Common myeloid progenitor, CD34-positive (primary cell): ENCODE data around the gene C16orf96.

Experiments
- CTCF ChIA-PET: fragments of 350-600 bp; sonication (Branson Sonifier 250); formaldehyde crosslinking; loops from one replicate; lab custom pipeline; 2021; ENCODE audit warnings: antibody characterized with exemption; lab: Charles Lee
- POLR2A ChIA-PET: fragments of 350-600 bp; sonication (Branson Sonifier 250); formaldehyde crosslinking; loops from one replicate; lab custom pipeline; 2021; ENCODE audit warnings: antibody characterized with exemption; lab: Charles Lee
- DNase-seq, 3 donors: peaks; one replicate each; pipeline versions ENCODE4 v3.0.0 to v3.0.0-alpha.2; 2013
- H3K27ac ChIP-seq, 2 experiments: 1 replicate in 1 of 2; 2 replicates in 1 of 2; pipeline ENCODE4 v1.7.0; 2013; ENCODE audit warnings: inconsistent platforms in 2 of 2, low read length in 2 of 2, mild to moderate bottlenecking in 2 of 2, low read depth in 1 of 2, moderate library complexity in 1 of 2; ENCODE audit not compliant: severe bottlenecking in 2 of 2, insufficient read depth in 1 of 2, poor library complexity in 1 of 2
- H3K27me3 ChIP-seq, 5 experiments: replicated peaks in 2 of 5; 1 replicate in 3 of 5; 2 replicates in 2 of 5; pipeline versions ENCODE4 v1.6.1 to v1.7.0; 2013; ENCODE audit warnings: low read length in 4 of 5, mild to moderate bottlenecking in 2 of 5, moderate library complexity in 2 of 5, inconsistent platforms in 1 of 5; ENCODE audit not compliant: insufficient read depth in 5 of 5, control insufficient read depth in 4 of 5
- H3K36me3 ChIP-seq, 4 experiments: 1 replicate in 2 of 4; 2 replicates in 2 of 4; pipeline versions ENCODE4 v1.6.1 to v1.7.0; 2013; ENCODE audit warnings: low read length in 3 of 4, control low read depth in 1 of 4, mild to moderate bottlenecking in 1 of 4; ENCODE audit not compliant: control insufficient read depth in 4 of 4, insufficient read depth in 4 of 4
- H3K4me1 ChIP-seq, 4 experiments: 1 replicate in 3 of 4; 2 replicates in 1 of 4; pipeline versions ENCODE4 v1.6.1 to v1.7.1; 2013; ENCODE audit warnings: low read length in 3 of 4, mild to moderate bottlenecking in 3 of 4, control low read depth in 1 of 4, inconsistent platforms in 1 of 4, moderate library complexity in 1 of 4; ENCODE audit not compliant: control insufficient read depth in 4 of 4, insufficient read depth in 4 of 4; ENCODE audit errors: control extremely low read depth in 1 of 4
- H3K4me3 ChIP-seq, 7 experiments: 1 replicate in 4 of 7; 2 replicates in 3 of 7; pipeline versions ENCODE4 v1.5.1 to v1.7.0; 2013; ENCODE audit warnings: mild to moderate bottlenecking in 7 of 7, low read length in 6 of 7, moderate library complexity in 6 of 7, inconsistent platforms in 2 of 7, low read depth in 2 of 7, control low read depth in 1 of 7; ENCODE audit not compliant: insufficient read depth in 4 of 7, control insufficient read depth in 1 of 7; ENCODE audit errors: extremely low read depth in 1 of 7
- H3K9me3 ChIP-seq, 5 experiments: 1 replicate in 4 of 5; 2 replicates in 1 of 5; pipeline versions ENCODE4 v1.6.1 to v1.7.1; 2013; ENCODE audit warnings: low read length in 4 of 5, mild to moderate bottlenecking in 2 of 5, inconsistent platforms in 1 of 5, low read depth in 1 of 5, moderate library complexity in 1 of 5; ENCODE audit not compliant: control insufficient read depth in 4 of 5, insufficient read depth in 2 of 5; ENCODE audit errors: control extremely low read depth in 1 of 5
- WGBS: methylation state at CpG from one replicate; pipeline ENCODE4 v1.1.5; 2013; ENCODE audit not compliant: insufficient coverage; 5-methylcytosine and 5-hydroxymethylcytosine counted together

The C16orf96 gene

GRCh38 chr16:4637501-4638166 lies 81.5 kb downstream of the C16orf96 start:
- 99% methylated on average over 21 of the region's 21 CpGs for WGBS
- peaks cover 0 to 32% (median 13%) of the 10 kb centered on the region in 4 experiments for H3K36me3 ChIP-seq
- CTCF ChIA-PET: interaction anchor here (1.0 to 3.5 kb wide), 4 partner anchors 11 to 21 kb away, joined by 3 to 15 read pairs (median 8); partner anchors contain the start of gene MGRN1
- POLR2A ChIA-PET: no interaction called here
- DNase-seq: no peak
- no peaks in the 10 kb centered on the region for H3K9me3 ChIP-seq
- no peak overlapping the region for H3K27ac ChIP-seq
- H3K27me3 ChIP-seq: no peaks in the 10 kb centered on the region
- peaks cover 0 to 29% (median 21%) of the 10 kb centered on the region in 4 experiments for H3K4me1 ChIP-seq
- H3K4me3 ChIP-seq: no peak overlapping the region

GRCh38 chr16:4639899-4640509 lies 83.9 kb downstream of the C16orf96 start:
- Histone ChIP-seq H3K4me3 (no peak overlapping the region), H3K27me3 (no peaks in the 10 kb centered on the region), H3K27ac (no peak overlapping the region), H3K4me1 (peaks cover 0 to 29% (median 22%) of the 10 kb centered on the region in 4 experiments), H3K9me3 (no peaks in the 10 kb centered on the region), H3K36me3 (peaks cover 0 to 20% (median 4%) of the 10 kb centered on the region in 4 experiments)
- WGBS: 95% methylated on average over 22 of the region's 27 CpGs
- no peak for DNase-seq
- CTCF ChIA-PET: interaction anchor here (0.5 to 0.8 kb wide), 2 partner anchors 16 to 278 kb away, joined by 3 read pairs; partner anchors contain the start of gene MGRN1
- POLR2A ChIA-PET: no interaction called here

DNA sequence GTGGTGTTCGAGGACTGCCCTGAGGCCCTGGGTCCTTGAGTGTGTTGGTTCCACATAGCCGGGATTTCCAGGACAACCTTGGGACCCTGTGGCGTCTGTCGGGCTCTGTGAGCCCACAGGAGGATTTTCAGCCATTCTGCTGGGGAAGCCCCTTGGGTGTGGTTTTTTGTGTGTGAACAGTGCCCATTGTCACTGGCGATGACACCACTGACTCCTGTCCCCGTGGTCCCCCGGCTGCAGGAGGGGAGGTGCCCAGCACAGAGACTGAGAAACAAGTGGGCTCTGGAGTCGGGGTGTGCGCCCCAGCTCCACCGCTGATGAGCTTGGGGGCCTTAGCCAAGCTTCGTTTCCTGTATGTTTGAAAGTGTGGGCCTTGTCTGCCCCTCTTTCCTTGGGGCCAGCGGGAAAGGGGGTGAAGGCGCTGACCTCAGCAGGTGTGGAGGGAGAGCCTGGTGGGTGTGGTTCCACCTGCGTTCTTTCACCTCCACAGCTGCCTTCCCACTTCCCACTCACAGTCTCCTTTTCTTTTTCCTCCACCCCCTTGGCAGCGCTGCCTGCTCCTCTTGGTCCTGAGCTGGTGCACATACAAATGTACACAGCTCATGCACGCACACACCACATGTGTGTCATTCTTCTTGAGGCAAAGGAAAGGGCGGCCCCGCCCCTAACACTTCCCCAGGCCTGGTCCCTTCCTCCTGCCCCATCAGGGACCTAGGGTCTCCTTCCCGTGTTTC lies 84.6 kb downstream of the C16orf96 start:
- Histone ChIP-seq H3K4me1 (peaks cover 0 to 29% (median 22%) of the 10 kb centered on the region in 4 experiments), H3K27me3 (no peaks in the 10 kb centered on the region), H3K27ac (no peak overlapping the region), H3K4me3 (no peak overlapping the region), H3K9me3 (no peaks in the 10 kb centered on the region), H3K36me3 (peaks cover 0 to 26% (median 7%) of the 10 kb centered on the region in 4 experiments)
- peak in 2 of 3 donors; percentile 25 to 36 for DNase-seq
- ChIA-PET POLR2A (no interaction called here), CTCF (interaction anchor here (0.5 to 2.2 kb wide), 4 partner anchors 9 to 277 kb away, joined by 3 to 7 read pairs (median 4); partner anchors contain the start of gene MGRN1)
- 86% methylated on average over 16 of the region's 19 CpGs for WGBS

DNA sequence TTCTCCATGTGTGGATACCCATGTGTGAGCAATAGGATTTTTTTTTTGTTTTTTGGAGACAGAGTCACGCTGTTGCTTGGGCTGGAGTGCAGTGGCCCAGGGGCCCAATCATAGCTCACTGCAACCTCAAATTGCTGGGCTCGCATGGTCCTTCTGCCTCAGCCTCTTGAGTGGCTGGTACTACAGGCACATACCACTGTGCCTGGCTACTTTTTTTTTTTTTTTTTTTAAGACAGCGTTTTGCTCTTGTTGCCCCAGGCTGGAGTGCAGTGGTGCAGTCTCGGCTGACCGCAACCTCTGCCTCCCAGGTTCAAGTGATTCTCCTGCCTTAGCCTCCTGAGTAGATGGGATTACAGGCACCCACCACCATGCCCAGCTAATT lies 85.2 kb downstream of the C16orf96 start:
- Histone ChIP-seq H3K27me3 (no peaks in the 10 kb centered on the region), H3K9me3 (no peaks in the 10 kb centered on the region), H3K27ac (no peak overlapping the region), H3K4me3 (no peak overlapping the region), H3K4me1 (peaks cover 0 to 29% (median 22%) of the 10 kb centered on the region in 4 experiments), H3K36me3 (peaks cover 0 to 25% (median 8%) of the 10 kb centered on the region in 4 experiments)
- WGBS: 83% methylated on average over 4 of the region's 5 CpGs
- CTCF ChIA-PET: interaction anchor here (0.9 to 2.2 kb wide), 2 partner anchors 8 to 20 kb away, joined by 4 to 7 read pairs; no protein-coding TSS in a partner anchor
- POLR2A ChIA-PET: no interaction called here
- peak in 1 of 3 donors; percentile 22 for DNase-seq

- no peak overlapping the region for H3K27ac ChIP-seq
- peak; percentile 48 to 80 (median 75) for DNase-seq
- H3K4me3 ChIP-seq: peak overlapping the region in 4 of 7 experiments; percentile 40 to 55 (median 42)
- H3K36me3 ChIP-seq: peaks cover 0 to 26% (median 13%) of the 10 kb centered on the region in 4 experiments
- ChIA-PET POLR2A (no interaction called here), CTCF (interaction anchor here (0.7 to 2.2 kb wide), 4 partner anchors 16 to 128 kb away, joined by 3 to 7 read pairs (median 3); no protein-coding TSS in a partner anchor)
- WGBS: 15% methylated on average over 7 of the region's 14 CpGs
- H3K4me1 ChIP-seq: peaks cover 0 to 29% (median 22%) of the 10 kb centered on the region in 4 experiments
- no peaks in the 10 kb centered on the region for H3K27me3 ChIP-seq
- H3K9me3 ChIP-seq: no peaks in the 10 kb centered on the region
These were observed 85.8 kb downstream of the C16orf96 start for GRCh38 chr16:4641895-4642294.

GRCh38 chr16:4646773-4647643 lies 90.9 kb downstream of the C16orf96 start:
- CTCF ChIA-PET: interaction anchor here (1.0 kb wide), 1 partner anchor 20 kb away, joined by 3 read pairs; no protein-coding TSS in a partner anchor
- H3K27me3 ChIP-seq: no peaks in the 10 kb centered on the region
- no peak overlapping the region for H3K27ac ChIP-seq
- 96% methylated on average over 22 of the region's 22 CpGs for WGBS
- H3K4me3 ChIP-seq: no peak overlapping the region
- no peak for DNase-seq
- POLR2A ChIA-PET: no interaction called here
- H3K4me1 ChIP-seq: peaks cover 0 to 15% (median 9%) of the 10 kb centered on the region in 4 experiments
- H3K36me3 ChIP-seq: peaks cover 2 to 45% (median 19%) of the 10 kb centered on the region in 4 experiments
- no peaks in the 10 kb centered on the region for H3K9me3 ChIP-seq
